HepG2 (cell line): ENCODE data around the gene KLHL35. TPM values are rescaled to one million over a fixed set of nuclear protein-coding genes. Genes with fewer than 3 reads are reported as not detected.

ENCODE experiments used
- ATAC-seq: fragments of 200-7000 bp; cut with Tn5 transposase; 3 replicates; pipeline ENCODE4 v1.9.1; 2020; ENCODE audit warnings: mild to moderate bottlenecking, moderate library complexity
- BruUV-seq: library from RNA; stranded (reverse); fragments of 400-500 nt; replicated peaks from 2 replicates; lab custom pipeline; 2021; lab: Mats Ljungman, UMichigan
- CTCF ChIA-PET: fragments of 300-600 bp; formaldehyde crosslinking; extraction: SDS; loops from one replicate; lab custom pipeline; 2021; ENCODE audit warnings: low total read pairs, inconsistent platforms, low intra/inter-chr PET ratio; lab: Yijun Ruan, JAX
- POLR2A ChIA-PET: fragments of 350-600 bp; sonication (Branson Sonifier 250); formaldehyde crosslinking; loops from one replicate; lab custom pipeline; 2020; ENCODE audit warnings: antibody characterized with exemption, inconsistent platforms; lab: Yijun Ruan, JAX
- DNase-seq: peaks from one replicate; pipeline ENCODE4 v3.0.0-alpha.2; 2015; ENCODE audit warnings: low spot score
- FAIRE-seq: peaks from 3 replicates; lab custom pipeline; 2011; peaks lifted over from hg19 to GRCh38; lab: Jason Lieb, UNC
- H2AFZ ChIP-seq: one replicate; pipeline ENCODE4 v1.6.1; 2011; ENCODE audit warnings: low read length, inconsistent platforms
- H3K27ac ChIP-seq: fragments of 300-600 bp; 3 replicates; pipeline ENCODE4 v1.8.0; 2011; ENCODE audit warnings: mixed run types, mild to moderate bottlenecking, mixed read lengths, low read length, inconsistent platforms; ENCODE audit not compliant: insufficient read depth; ENCODE audit errors: extremely low read length
- H3K27me3 ChIP-seq, 2 experiments: fragments of 200-600 bp in 1 of 2; 2 replicates in 1 of 2; 3 replicates in 1 of 2; pipeline versions ENCODE4 v1.6.0 to v1.8.0; 2011; ENCODE audit warnings: low read length in 2 of 2, mild to moderate bottlenecking in 2 of 2, moderate library complexity in 2 of 2, inconsistent platforms in 1 of 2; ENCODE audit not compliant: insufficient read depth in 2 of 2, control insufficient read depth in 1 of 2
- H3K36me3 ChIP-seq, 2 experiments: fragments of 200-600 bp in 1 of 2; replicated peaks in 1 of 2; 2 replicates in 1 of 2; 3 replicates in 1 of 2; pipeline versions ENCODE4 v1.5.1 to v1.8.0; 2011; ENCODE audit warnings: low read length in 2 of 2, inconsistent platforms in 1 of 2; ENCODE audit not compliant: insufficient read depth in 2 of 2, control insufficient read depth in 1 of 2
- H3K4me1 ChIP-seq: 2 replicates; pipeline ENCODE4 v1.5.1; 2012; ENCODE audit warnings: low read length, inconsistent platforms; ENCODE audit not compliant: insufficient read depth
- H3K4me2 ChIP-seq: 2 replicates; pipeline ENCODE4 v1.6.0; 2011; ENCODE audit warnings: low read depth, low read length, inconsistent platforms
- H3K4me3 ChIP-seq, 3 experiments: fragments of 200-600 bp in 1 of 3; sonication (generic), shearing (Covaris generic) in 1 of 3; replicated peaks in 1 of 3; 2 replicates each; pipeline ENCODE4 v1.5.1; 2011 to 2016; ENCODE audit warnings: low read length in 3 of 3, inconsistent platforms in 2 of 3, low read depth in 2 of 3, mild to moderate bottlenecking in 2 of 3, control low read depth in 1 of 3, mixed read lengths in 1 of 3; ENCODE audit not compliant: insufficient read depth in 1 of 3
- H3K79me2 ChIP-seq: one replicate; pipeline ENCODE4 v1.6.1; 2011; ENCODE audit warnings: low read length, inconsistent platforms; ENCODE audit not compliant: insufficient read depth
- H3K9ac ChIP-seq: 2 replicates; pipeline ENCODE4 v1.6.0; 2011; ENCODE audit warnings: mild to moderate bottlenecking, low read depth, low read length, inconsistent platforms; ENCODE audit not compliant: insufficient read depth
- H3K9me3 ChIP-seq: 2 replicates; pipeline ENCODE4 v1.5.1; 2012; ENCODE audit warnings: mild to moderate bottlenecking, low read length
- H4K20me1 ChIP-seq: 2 replicates; pipeline ENCODE4 v1.6.0; 2011; ENCODE audit warnings: inconsistent platforms, mild to moderate bottlenecking, low read length, moderate library complexity; ENCODE audit not compliant: insufficient read depth
- CEBPG ChIP-seq: IDR thresholded peaks from 2 replicates; pipeline ENCODE4 v1.6.1; 2016
- KDM5A ChIP-seq: fragments of 200-600 bp; sonication (generic); IDR thresholded peaks from 2 replicates; pipeline ENCODE4 v1.7.0; 2018; ENCODE audit warnings: antibody characterized with exemption, mild to moderate bottlenecking, low read length, borderline replicate concordance
- LRRFIP1 ChIP-seq: sonication (generic); formaldehyde crosslinking; conservative IDR thresholded peaks from 2 replicates; pipeline ENCODE4 v1.4.0; 2020; ENCODE audit warnings: missing genetic modification reagents
- MEIS2 ChIP-seq: sonication (generic); formaldehyde crosslinking; IDR thresholded peaks from 2 replicates; pipeline ENCODE4 v1.9.0; 2021; ENCODE audit warnings: mild to moderate bottlenecking, missing genetic modification reagents
- SCMH1 ChIP-seq: sonication (generic); formaldehyde crosslinking; IDR thresholded peaks from 2 replicates; pipeline ENCODE4 v1.9.0; 2021; ENCODE audit warnings: missing genetic modification reagents, mild to moderate bottlenecking, borderline replicate concordance
- TMF1 ChIP-seq: sonication (generic); formaldehyde crosslinking; IDR thresholded peaks from 2 replicates; pipeline ENCODE4 v1.8.1; 2022; ENCODE audit warnings: low read depth, missing genetic modification reagents
- WIZ ChIP-seq: sonication (generic); formaldehyde crosslinking; IDR thresholded peaks from 2 replicates; pipeline ENCODE4 v1.5.1; 2020; ENCODE audit warnings: mild to moderate bottlenecking, missing genetic modification reagents
- ZNF564 ChIP-seq: sonication (generic); formaldehyde crosslinking; IDR thresholded peaks from 2 replicates; pipeline ENCODE4 v1.8.1; 2023; ENCODE audit warnings: mild to moderate bottlenecking, missing genetic modification reagents
- WGBS: methylation state at CpG from one replicate; pipeline ENCODE4 v1.1.6; 2017; ENCODE audit warnings: low lambda C conversion rate; 5-methylcytosine and 5-hydroxymethylcytosine counted together
- in situ Hi-C: cut with HindIII; loops from 2 replicates; pipeline ENCODE4 v1.10.0; 2017; ENCODE audit warnings: low pct_unique_long_range_greater_than_20kb; ENCODE audit not compliant: extremely low pct_ligation_motif_present
- intact Hi-C: fragments of 100-400 bp; cut with micrococcal nuclease; formaldehyde crosslinking; loops from one replicate; pipeline ENCODE4 v1.10.0; 2022; ENCODE audit not compliant: unreplicated experiment
- polyA plus RNA-seq, 8 experiments: library from polyadenylated mRNA; depleted of rRNA in 3 of 8; stranded (reverse) in 7 of 8; unstranded in 1 of 8; fragments of >200 nt; fragmentation: Illumina TruSeq in 4 of 8; extraction: Trizol in 4 of 8; gene quantifications; 2 replicates each; pipeline versions ENCODE4 v1.2.1 to v1.2.3, GENCODE V29; 2011 to 2016; ENCODE audit warnings: low read depth in 4 of 8, missing spikeins in 1 of 8, mixed read lengths in 1 of 8; ENCODE audit not compliant: insufficient read depth in 1 of 8
- total RNA-seq, 5 experiments: library from RNA; depleted of rRNA; stranded (reverse); fragments of >200 nt; fragmentation: Illumina TruSeq; extraction: Trizol; gene quantifications; 2 replicates each; pipeline ENCODE4 v1.2.3, GENCODE V29; 2016; ENCODE audit warnings: low read depth in 1 of 5

KLHL35 gene
- total and polyA plus RNA-seq, 2 of the 13 experiments (the other 11 are each of a cell fraction or from before 2014, with no cell fraction given): not detected

GRCh38 chr11:75472081-75472732 is 39.2 kb upstream of the KLHL35 start (continued):
- TF ChIP-seq CEBPG (CRISPR knock-in tag): no peak
- no peak for TF ChIP-seq KDM5A

- Histone ChIP-seq H3K27me3 (no peaks in the 10 kb centered on the region), H4K20me1 (no peaks in the 10 kb centered on the region), H3K4me3 (no peak overlapping the region), H3K36me3 (peaks cover 44 to 88% of the 10 kb centered on the region in 2 experiments), H2AFZ (no peak overlapping the region), H3K4me2 (no peak overlapping the region), H3K9me3 (no peaks in the 10 kb centered on the region), H3K27ac (no peak overlapping the region), H3K79me2 (no peaks in the 10 kb centered on the region), H3K9ac (no peak overlapping the region), H3K4me1 (0 out of 2 replicates have a peak, but pooled peaks cover 10% of the 10 kb centered on the region)
- TF ChIP-seq TMF1 (no peak), SCMH1 (CRISPR knock-in tag) (no peak)
- DNase-seq (no peak), FAIRE-seq (no peak), ATAC-seq (no peak)
- ChIA-PET CTCF (no interaction called here), POLR2A (no interaction called here)
- in situ Hi-C loops: no loop called here
- intact Hi-C loops: no loop called here
- 96% methylated on average over 7 of the region's 7 CpGs for WGBS
- BruUV-seq: no TSS peak
These were observed 38.4 kb upstream of the KLHL35 start for GRCh38 chr11:75471176-75471973.

GRCh38 chr11:75470476-75471080 is 37.6 kb upstream of the KLHL35 start:
- ChIA-PET CTCF (no interaction called here), POLR2A (no interaction called here)
- H3K36me3 ChIP-seq: peaks cover 42 to 86% of the 10 kb centered on the region in 2 experiments
- ATAC-seq (no peak), FAIRE-seq (no peak), DNase-seq (no peak)
- H3K79me2 ChIP-seq: no peaks in the 10 kb centered on the region
- 93% methylated on average over 7 of the region's 7 CpGs for WGBS
- in situ Hi-C loops: no loop called here
- no peak for TF ChIP-seq WIZ (CRISPR knock-in tag)
- TF ChIP-seq ZNF564 (CRISPR knock-in tag): no peak
- TF ChIP-seq LRRFIP1 (CRISPR knock-in tag): no peak
- no peak for TF ChIP-seq MEIS2
- H3K9ac ChIP-seq: no peak overlapping the region
- H3K4me2 ChIP-seq: no peak overlapping the region
- 0 out of 2 replicates have a peak, but pooled peaks cover 2% of the 10 kb centered on the region for H3K4me1 ChIP-seq
- no peaks in the 10 kb centered on the region for H3K27me3 ChIP-seq
- H2AFZ ChIP-seq: no peak overlapping the region
- BruUV-seq: no TSS peak
- no peak overlapping the region for H3K4me3 ChIP-seq
- no peaks in the 10 kb centered on the region for H4K20me1 ChIP-seq
- H3K9me3 ChIP-seq: no peaks in the 10 kb centered on the region
- intact Hi-C loops: no loop called here
- H3K27ac ChIP-seq: no peak overlapping the region
